Panc1 (cell line): Measurements from ENCODE around the gene TMEM61. TPM values are rescaled to one million over a fixed set of nuclear protein-coding genes. Genes with fewer than 3 reads are reported as not detected.

ENCODE experiments used
- ATAC-seq: fragments of 200-7000 bp; cut with Tn5 transposase; 2 replicates; pipeline ENCODE4 v1.9.1; 2020; ENCODE audit warnings: mild to moderate bottlenecking, moderate library complexity
- BruUV-seq: library from RNA; stranded (reverse); fragments of 400-500 nt; replicated peaks from 2 replicates; lab custom pipeline; 2021; lab: Mats Ljungman, UMichigan
- CTCF ChIA-PET: fragments of 300-600 bp; sonication (Branson Sonifier 250); formaldehyde crosslinking; loops from one replicate; lab custom pipeline; 2022; ENCODE audit warnings: antibody characterized with exemption; lab: Charles Lee
- POLR2A ChIA-PET: fragments of 300-600 bp; sonication (Branson Sonifier 250); formaldehyde crosslinking; loops from one replicate; lab custom pipeline; 2022; ENCODE audit warnings: antibody characterized with exemption; lab: Charles Lee
- DNase-seq: peaks from one replicate; pipeline ENCODE4 v3.0.0-alpha.2; 2010; ENCODE audit warnings: low read depth, low spot score
- H3K27ac ChIP-seq: 2 replicates; pipeline ENCODE4 v1.5.1; 2011; ENCODE audit warnings: mild to moderate bottlenecking, low read length, inconsistent platforms
- H3K27me3 ChIP-seq: fragments of 200-500 bp; sonication (Bioruptor generic); 2 replicates; pipeline ENCODE4 v1.6.0; 2014; ENCODE audit warnings: low read length, inconsistent platforms; ENCODE audit not compliant: control insufficient read depth, insufficient read depth
- H3K36me3 ChIP-seq: fragments of 200-500 bp; sonication (Bioruptor generic); 2 replicates; pipeline ENCODE4 v1.5.1; 2014; ENCODE audit warnings: inconsistent platforms, mild to moderate bottlenecking, low read length, moderate library complexity; ENCODE audit not compliant: control insufficient read depth, insufficient read depth
- H3K4me1 ChIP-seq: 2 replicates; pipeline ENCODE4 v1.5.1; 2011; ENCODE audit warnings: inconsistent platforms, mild to moderate bottlenecking, low read length, moderate library complexity; ENCODE audit not compliant: control insufficient read depth, insufficient read depth
- H3K4me3 ChIP-seq, 2 experiments: 2 replicates each; pipeline ENCODE4 v1.5.1; 2011 to 2012; ENCODE audit warnings: low read depth in 2 of 2, low read length in 2 of 2, mild to moderate bottlenecking in 2 of 2, inconsistent platforms in 1 of 2, moderate library complexity in 1 of 2
- H3K9me3 ChIP-seq: fragments of 200-500 bp; sonication (Bioruptor generic); 2 replicates; pipeline ENCODE4 v1.5.1; 2014; ENCODE audit warnings: low read depth, mild to moderate bottlenecking, inconsistent platforms, low read length, moderate library complexity; ENCODE audit not compliant: control insufficient read depth, insufficient read depth
- CTCF ChIP-seq: fragments of 450-650 bp; IDR thresholded peaks from 2 replicates; pipeline ENCODE4 v1.5.1; 2017; ENCODE audit warnings: mild to moderate bottlenecking
- POLR2AphosphoS5 ChIP-seq: IDR thresholded peaks from 2 replicates; pipeline ENCODE4 v1.6.1; 2012; ENCODE audit warnings: mild to moderate bottlenecking, low read depth, low read length, moderate library complexity
- REST ChIP-seq, 2 experiments: IDR thresholded peaks; 2 replicates each; pipeline ENCODE4 v1.6.1; 2011 to 2012; ENCODE audit warnings: low read depth in 2 of 2, control low read depth in 1 of 2, low read length in 1 of 2, mild to moderate bottlenecking in 1 of 2, moderate library complexity in 1 of 2; ENCODE audit not compliant: insufficient read depth in 1 of 2
- SIN3A ChIP-seq: IDR thresholded peaks from 2 replicates; pipeline ENCODE4 v1.6.1; 2012; ENCODE audit warnings: low read depth, mild to moderate bottlenecking, low read length, moderate library complexity, borderline replicate concordance; ENCODE audit not compliant: insufficient read depth
- TCF7L2 ChIP-seq: IDR thresholded peaks from 2 replicates; pipeline ENCODE4 v1.6.1; 2011; ENCODE audit warnings: mild to moderate bottlenecking, low read depth, low read length, inconsistent platforms
- in situ Hi-C: cut with HindIII; loops from 2 replicates; pipeline ENCODE4 v1.10.0; 2016; ENCODE audit warnings: low sequenced_read_pairs, low pct_unique_long_range_greater_than_20kb
- intact Hi-C: fragments of 100-400 bp; cut with micrococcal nuclease; formaldehyde crosslinking; loops from one replicate; pipeline ENCODE4 v1.10.0; 2022; ENCODE audit not compliant: unreplicated experiment
- total RNA-seq: library from RNA; stranded (reverse); gene quantifications from one replicate; pipeline ENCODE4 v1.2.1, GENCODE V29; 2021; ENCODE audit not compliant: unreplicated experiment

The TMEM61 gene
- total RNA-seq, 1 experiment from 2014 or later, result not detected

GRCh38 chr1:54998677-54999076 is 18.2 kb downstream of the TMEM61 start, which contains the start of gene BSND:
TSS of gene BSND (plus strand) at chr1:54998933. CDS start at chr1:54999187, 254 bp downstream.
- DNase-seq, result no peak

GRCh38 chr1:55000110-55001085 is 20.0 kb downstream of the TMEM61 start:
- BruUV-seq, result no TSS peak
- ATAC-seq (no peak), DNase-seq (no peak)
- H3K36me3 ChIP-seq, result no peaks in the 10 kb centered on the region
- H3K9me3 ChIP-seq, result no peaks in the 10 kb centered on the region
- no peak overlapping the region for H3K4me3 ChIP-seq
- no peak overlapping the region for H3K27ac ChIP-seq
- in situ Hi-C loops, result no loop called here
- H3K4me1 ChIP-seq, result no peaks in the 10 kb centered on the region
- no peaks in the 10 kb centered on the region for H3K27me3 ChIP-seq
- ChIA-PET CTCF (interaction anchor here (0.8 kb wide), 1 partner anchor 10 kb away, joined by 3 read pairs; no protein-coding TSS in a partner anchor), POLR2A (interaction anchor here (0.6 kb wide), 1 partner anchor 136 kb away, joined by 3 read pairs; no protein-coding TSS in a partner anchor)
- intact Hi-C loops, result no loop called here
- TF ChIP-seq TCF7L2, result no peak
- TF ChIP-seq SIN3A, result no peak
- TF ChIP-seq POLR2AphosphoS5, result no peak
- TF ChIP-seq REST (IDR thresholded peaks at IDR 0.05; ENCODE audit: insufficient read depth in 1 of 2, low read depth in 2 of 2, low read length in 1 of 2), result no peak
- no peak for TF ChIP-seq CTCF

More at GRCh38 chr1:54998677-54999076, 18.2 kb downstream of the TMEM61 start, which contains the start of gene BSND:
- in situ Hi-C loops (no loop called here), intact Hi-C loops (no loop called here)
- Histone ChIP-seq H3K27ac (no peak within 1 kb of the TSS), H3K4me3 (no peak within 1 kb of the TSS), H3K27me3 (no peaks in the 10 kb centered on the region), H3K36me3 (no peaks in the 10 kb centered on the region), H3K4me1 (no peaks in the 10 kb centered on the region), H3K9me3 (no peaks in the 10 kb centered on the region)
- ChIA-PET CTCF (interaction anchor here (1.4 kb wide), 1 partner anchor 53 kb away, joined by 3 read pairs; no protein-coding TSS in a partner anchor), POLR2A (no interaction called here)
- no TSS peak for BruUV-seq
- TF ChIP-seq CTCF, result no peak
- no peak for TF ChIP-seq TCF7L2
- TF ChIP-seq SIN3A, result no peak
- ATAC-seq, result no peak
